Choroid plexus epithelial cell (primary cell): ENCODE data around the gene MN1.

ENCODE experiments used
- DNase-seq: peaks from one replicate; pipeline ENCODE4 v3.0.0-alpha.2; 2010; ENCODE audit warnings: low read depth
- H3K4me3 ChIP-seq: 2 replicates; pipeline ENCODE4 v1.5.1; 2011; ENCODE audit warnings: low read depth, mild to moderate bottlenecking, control low read depth, low read length, moderate library complexity
- TF ChIP-seq, protein P1 (sequence below): conservative IDR thresholded peaks from 2 replicates; pipeline ENCODE4 v1.5.1; 2011; ENCODE audit warnings: low read depth, mild to moderate bottlenecking, control low read depth, inconsistent platforms, low read length, moderate library complexity

Gene MN1

DNA sequence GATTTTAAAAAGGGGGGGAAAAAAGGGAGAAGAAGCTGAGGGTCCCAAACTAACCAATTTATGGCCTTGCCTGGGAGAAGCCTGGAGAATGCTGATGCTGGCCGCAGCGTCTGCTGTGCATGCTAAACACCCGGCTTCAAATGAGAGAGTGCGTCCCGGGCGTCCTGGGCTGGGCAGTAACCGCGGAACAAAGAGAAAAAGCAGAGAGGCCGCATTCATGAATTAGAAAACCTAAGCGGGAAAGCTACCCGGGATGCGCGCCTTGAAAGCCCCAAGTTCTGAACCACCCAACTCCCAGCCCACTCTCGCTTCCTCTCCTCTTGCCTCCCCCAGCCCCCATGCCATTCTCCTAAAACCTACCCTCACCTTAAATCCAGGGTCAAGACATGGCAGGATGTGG, 6.5 kb downstream of the MN1 start:
- no peak overlapping the region for H3K4me3 ChIP-seq
- DNase-seq = no peak
- TF ChIP-seq, protein P1, sequence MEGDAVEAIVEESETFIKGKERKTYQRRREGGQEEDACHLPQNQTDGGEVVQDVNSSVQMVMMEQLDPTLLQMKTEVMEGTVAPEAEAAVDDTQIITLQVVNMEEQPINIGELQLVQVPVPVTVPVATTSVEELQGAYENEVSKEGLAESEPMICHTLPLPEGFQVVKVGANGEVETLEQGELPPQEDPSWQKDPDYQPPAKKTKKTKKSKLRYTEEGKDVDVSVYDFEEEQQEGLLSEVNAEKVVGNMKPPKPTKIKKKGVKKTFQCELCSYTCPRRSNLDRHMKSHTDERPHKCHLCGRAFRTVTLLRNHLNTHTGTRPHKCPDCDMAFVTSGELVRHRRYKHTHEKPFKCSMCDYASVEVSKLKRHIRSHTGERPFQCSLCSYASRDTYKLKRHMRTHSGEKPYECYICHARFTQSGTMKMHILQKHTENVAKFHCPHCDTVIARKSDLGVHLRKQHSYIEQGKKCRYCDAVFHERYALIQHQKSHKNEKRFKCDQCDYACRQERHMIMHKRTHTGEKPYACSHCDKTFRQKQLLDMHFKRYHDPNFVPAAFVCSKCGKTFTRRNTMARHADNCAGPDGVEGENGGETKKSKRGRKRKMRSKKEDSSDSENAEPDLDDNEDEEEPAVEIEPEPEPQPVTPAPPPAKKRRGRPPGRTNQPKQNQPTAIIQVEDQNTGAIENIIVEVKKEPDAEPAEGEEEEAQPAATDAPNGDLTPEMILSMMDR = no peak

DNA sequence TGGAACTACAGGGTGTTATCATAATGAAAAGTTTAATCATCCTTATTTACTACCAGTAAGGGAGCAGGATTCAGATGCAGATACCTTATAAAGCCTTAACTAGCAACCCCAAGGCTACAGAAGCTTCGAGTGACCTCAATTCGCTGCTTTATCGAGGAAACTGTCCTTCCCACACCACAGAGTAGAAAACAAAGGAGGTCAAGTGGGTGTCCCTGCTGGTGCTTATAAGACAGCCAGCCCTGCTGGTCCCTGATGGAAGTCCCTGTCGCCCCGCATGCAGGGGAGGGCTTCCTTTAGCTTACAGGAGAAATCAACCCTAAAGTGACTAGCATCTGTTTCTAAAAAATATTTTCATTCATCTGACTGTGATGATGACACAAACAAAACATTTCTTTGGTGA, 7.3 kb downstream of the MN1 start:
- TF ChIP-seq, protein P1 = no peak
- DNase-seq = no peak
- H3K4me3 ChIP-seq = no peak overlapping the region

DNA sequence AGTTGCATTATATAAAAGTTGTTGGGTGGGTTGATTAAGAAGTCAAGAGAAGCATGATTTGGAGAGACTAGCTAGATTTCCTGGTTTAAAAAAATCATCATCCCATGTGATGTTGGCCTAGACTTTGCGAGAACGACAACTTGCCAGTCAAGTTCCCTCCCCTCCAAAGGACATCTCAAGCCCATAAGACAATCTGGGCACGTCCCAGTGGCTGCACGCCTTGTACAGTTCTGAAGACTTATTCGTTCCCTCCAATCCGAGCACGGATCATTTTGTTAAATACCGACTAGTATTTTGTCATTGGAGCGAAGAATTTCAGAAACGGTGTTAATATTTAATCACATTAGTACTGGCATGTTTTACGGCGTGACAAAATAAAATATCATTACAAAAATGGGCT, 8.0 kb downstream of the MN1 start:
- H3K4me3 ChIP-seq = no peak overlapping the region
- TF ChIP-seq, protein P1 = no peak
- no peak for DNase-seq

DNA sequence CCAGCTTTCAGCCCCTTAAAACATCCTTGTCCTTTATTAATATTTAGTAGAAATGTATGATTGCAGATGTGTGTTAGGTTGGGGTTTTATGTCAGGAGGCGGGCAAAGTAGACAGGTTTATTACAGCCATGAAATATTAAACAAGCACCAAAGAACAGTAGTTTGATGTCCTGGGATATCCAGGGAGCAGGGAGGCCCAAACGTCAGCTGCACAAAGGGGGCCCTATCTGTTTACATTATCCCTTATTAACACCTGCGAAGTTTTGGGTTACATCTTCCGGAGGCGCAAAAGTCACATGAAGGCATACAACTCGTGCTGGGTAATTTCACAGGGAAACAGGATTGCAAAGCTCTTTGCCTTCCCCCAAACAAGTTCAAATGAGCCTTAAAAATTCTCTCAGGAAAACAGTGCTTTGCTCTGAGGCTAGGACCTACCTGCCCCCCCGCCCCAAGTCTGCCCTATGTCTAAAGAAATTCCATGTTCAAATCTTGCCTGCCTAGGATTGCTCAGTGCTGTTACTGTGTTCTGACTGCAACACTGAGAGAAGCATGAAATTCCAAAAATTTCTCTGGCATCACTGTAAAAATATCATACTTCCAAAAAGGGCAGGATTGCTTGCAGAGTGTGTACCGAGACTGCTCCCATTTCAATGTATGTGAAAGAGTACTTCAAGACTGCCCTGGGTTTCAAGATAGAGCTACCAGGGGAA, 8.9 kb downstream of the MN1 start:
- DNase-seq = no peak
- no peak overlapping the region for H3K4me3 ChIP-seq
- TF ChIP-seq, protein P1 = no peak

DNA sequence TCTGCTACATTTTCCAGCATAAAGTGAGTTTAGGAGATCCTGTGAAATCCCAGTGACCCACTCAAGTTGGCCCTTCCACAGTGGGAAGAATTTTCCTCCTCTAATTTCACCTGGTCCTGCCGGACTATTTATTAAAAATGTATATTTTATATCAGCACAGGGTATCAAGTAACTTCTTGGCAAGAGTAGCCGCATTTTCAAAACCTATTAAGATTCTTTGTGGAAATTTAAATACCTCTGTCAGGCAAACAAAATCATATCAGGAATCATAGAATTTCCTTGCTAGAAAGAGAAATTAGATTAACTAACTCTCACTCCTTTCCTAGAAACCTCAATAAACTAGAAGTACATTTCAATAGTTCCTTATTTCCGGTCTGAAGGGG, 9.7 kb downstream of the MN1 start:
- H3K4me3 ChIP-seq = no peak overlapping the region
- TF ChIP-seq, protein P1 = no peak
- no peak for DNase-seq

DNA sequence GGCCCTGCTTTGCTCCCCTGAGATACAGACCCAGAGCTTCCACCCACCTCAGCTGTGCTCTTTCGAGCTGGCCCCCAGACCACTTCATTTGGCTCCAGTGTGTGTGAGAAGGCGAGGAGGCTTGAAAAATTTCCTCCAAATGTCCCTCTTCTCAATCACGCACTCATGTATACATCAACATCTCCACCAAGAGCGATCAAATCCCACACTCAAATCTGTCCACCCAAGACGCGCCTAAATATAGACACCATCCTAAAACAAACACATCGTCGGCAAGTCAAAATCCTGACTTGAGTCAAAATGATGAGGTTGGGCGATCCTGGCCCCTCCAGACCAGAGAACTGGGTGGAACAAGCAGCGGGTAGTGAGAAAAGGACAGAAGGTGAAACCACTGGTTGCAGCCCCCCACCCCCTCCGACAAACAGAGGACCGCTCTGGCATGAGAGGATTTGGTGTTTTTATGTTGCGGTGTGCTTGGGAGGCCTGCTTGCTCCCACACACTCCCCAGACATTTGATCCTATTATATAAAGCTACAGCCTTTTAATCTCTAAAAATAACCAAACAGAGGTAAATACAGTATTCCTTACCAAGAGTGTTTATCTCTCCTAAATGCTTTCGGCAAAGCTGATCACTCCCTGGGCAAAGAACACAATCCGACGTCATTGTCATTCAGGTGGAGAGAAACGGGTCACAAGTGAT, 10.2 kb downstream of the MN1 start:
- TF ChIP-seq, protein P1 = no peak
- no peak for DNase-seq

More for the DNA sequence above, 10.2 kb downstream of the MN1 start:
- H3K4me3 ChIP-seq = no peak overlapping the region
